Transverse colon (tissue), 4 donors: ENCODE measurements around the gene NDEL1.

Source experiments
- CTCF ChIP-seq, 5 experiments: fragments of 200-600 bp in 3 of 5; fragments of 450-650 bp in 2 of 5; sonication (generic) in 3 of 5; IDR thresholded peaks; 1 replicate in 2 of 5; 2 replicates in 3 of 5; pipeline ENCODE4 v1.5.1; 2016 to 2017; ENCODE audit warnings: antibody characterized with exemption in 5 of 5, inconsistent platforms in 3 of 5, mild to moderate bottlenecking in 2 of 5, moderate library complexity in 1 of 5
- POLR2A ChIP-seq: fragments of 450-650 bp; IDR thresholded peaks from one replicate; pipeline ENCODE4 v1.6.1; 2016; ENCODE audit warnings: antibody characterized with exemption, mild to moderate bottlenecking, moderate library complexity
- POLR2AphosphoS5 ChIP-seq, 3 donors: sonication (generic); formaldehyde crosslinking; IDR thresholded peaks; one replicate each; pipeline ENCODE4 v1.6.1; 2016; ENCODE audit warnings: antibody characterized with exemption in 3 of 3

DNA sequence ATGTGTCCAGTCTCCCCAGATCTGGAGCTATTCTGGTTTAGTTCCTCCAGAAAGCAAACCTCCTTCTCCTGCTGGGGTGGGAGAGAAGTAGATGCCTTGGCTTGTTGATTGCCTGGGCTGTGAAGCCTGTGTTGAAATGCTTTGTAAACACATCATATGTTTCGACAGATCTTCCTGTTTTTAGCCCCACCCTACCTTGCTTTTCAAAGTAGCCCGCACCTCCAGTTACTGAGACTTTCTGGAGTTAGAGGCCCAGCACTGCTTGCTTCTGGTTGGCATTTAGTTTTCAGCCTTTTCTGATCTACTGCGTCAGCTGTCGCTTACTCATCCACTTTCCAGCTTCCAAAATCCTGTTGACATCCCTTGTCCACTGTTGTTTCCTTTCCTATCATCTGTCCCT, 17.9 kb upstream of the NDEL1 start:
- TF ChIP-seq CTCF (IDR thresholded peaks at IDR 0.05) (no peak), POLR2AphosphoS5 (IDR thresholded peaks at IDR 0.05) (no peak), POLR2A (no peak)
